Measurements from ENCODE around the gene ANAPC10.
A peak's percentile ranks its signal among the peaks of the same experiment; 100 is the strongest.
"Not testable (repeated sequence)": the region's sequence is repeated elsewhere in the genome, so short reads cannot be mapped to it uniquely, and the experiment has no call there.

ANAPC10 gene

GRCh38 chr4:145069361-145069760 is 28.6 kb downstream of the ANAPC10 start:
- DNase-seq, result no peak

DNA sequence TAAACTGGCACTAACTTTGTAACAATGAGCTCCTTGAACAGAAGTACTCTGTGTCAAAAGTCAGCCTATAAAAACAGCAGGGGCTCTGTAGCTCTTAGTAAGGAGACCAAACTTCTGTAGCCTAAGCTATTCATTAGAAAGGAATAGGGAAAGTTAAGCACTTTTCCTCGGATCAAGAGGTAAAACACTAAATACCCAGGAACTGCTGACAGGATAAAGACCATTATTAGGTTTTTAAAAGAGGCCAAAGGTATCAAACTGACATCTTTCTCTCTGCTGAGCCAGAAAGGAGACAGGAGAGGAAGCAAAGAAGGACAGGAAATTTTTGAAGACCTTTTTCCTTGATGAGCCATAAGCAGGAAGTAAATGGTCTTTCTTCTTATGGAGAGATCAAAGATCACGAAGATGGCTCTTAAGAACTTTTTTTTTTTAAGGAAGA is 31.9 kb downstream of the ANAPC10 start:
- DNase-seq, result no peak

DNA sequence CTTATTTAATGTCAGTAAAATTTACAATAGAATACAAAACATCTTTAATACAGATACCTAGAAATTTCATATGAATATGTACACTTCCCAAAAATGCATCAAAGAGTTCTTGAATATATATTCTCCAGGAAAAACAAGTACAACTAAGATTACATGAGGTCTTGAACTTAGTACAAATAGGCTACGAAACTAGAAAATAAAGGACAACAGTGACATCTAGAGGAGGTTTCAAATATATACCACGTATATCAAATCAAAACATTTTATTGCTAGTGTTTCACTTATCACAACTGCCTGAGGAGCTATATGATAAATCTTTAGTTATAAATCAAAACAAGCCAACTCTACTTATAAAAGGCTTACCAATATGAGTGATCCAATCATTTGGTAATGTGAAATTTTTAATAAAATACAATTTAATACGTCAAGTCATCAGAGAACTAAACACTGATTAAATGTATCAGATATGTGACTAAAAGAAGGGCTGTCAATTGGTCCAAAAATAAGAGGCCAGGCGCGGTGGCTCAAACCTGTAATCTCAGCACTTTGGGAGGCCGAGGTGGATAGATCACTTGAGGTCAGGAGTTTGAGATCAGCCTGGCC is 36.6 kb downstream of the ANAPC10 start:
- peak in 1 of 2 experiments; percentile 62 for DNase-seq

DNA sequence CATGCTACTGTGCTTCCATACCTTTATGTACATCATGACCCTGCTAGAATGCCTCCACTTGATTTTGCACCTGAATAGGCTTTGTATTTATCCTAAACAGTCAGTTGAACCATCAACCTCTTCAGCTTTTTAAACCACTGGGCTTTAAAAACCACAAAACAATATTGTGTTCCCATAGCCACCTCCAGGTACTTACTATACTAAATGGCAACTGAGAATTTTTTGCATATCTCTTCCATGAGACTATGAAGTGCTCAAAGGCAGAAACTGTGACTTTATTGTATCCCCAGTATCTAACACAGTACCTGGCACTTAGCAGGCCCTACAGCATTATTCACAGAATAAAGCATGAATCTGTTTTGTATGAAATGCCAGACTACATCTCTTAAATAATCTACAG is 39.7 kb downstream of the ANAPC10 start:
- no peak for DNase-seq

- no peak for DNase-seq
Observed at GRCh38 chr4:145056325-145057130, 41.5 kb downstream of the ANAPC10 start.

GRCh38 chr4:145055533-145056257 is 42.3 kb downstream of the ANAPC10 start:
- no peak for DNase-seq

DNA sequence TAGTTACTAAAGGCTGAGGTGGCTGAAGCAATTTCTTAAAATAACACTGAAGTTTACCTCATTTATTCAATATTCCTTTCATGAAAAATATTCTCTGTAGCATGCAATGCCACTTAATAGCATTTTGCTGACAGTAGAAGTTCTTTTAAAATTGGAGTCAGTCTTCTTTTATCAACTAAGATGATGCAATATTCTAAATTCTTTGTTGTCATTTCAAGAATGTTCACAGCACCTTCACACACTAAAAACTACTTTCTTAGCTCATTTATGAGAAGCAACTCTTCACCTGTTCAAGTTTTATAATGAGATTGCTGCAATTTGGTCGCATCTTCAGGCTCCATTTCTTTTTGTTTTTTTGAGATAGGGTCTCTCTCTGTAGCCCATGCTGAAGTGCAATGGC is 48.8 kb downstream of the ANAPC10 start:
- no peak for DNase-seq

- DNase-seq, result no peak
Observed at GRCh38 chr4:145048817-145049216, 49.2 kb downstream of the ANAPC10 start.

- DNase-seq, result no peak
Observed at GRCh38 chr4:145047151-145047550, 50.8 kb downstream of the ANAPC10 start.

GRCh38 chr4:145045180-145045579 is 52.8 kb downstream of the ANAPC10 start:
- DNase-seq, result no peak

DNA sequence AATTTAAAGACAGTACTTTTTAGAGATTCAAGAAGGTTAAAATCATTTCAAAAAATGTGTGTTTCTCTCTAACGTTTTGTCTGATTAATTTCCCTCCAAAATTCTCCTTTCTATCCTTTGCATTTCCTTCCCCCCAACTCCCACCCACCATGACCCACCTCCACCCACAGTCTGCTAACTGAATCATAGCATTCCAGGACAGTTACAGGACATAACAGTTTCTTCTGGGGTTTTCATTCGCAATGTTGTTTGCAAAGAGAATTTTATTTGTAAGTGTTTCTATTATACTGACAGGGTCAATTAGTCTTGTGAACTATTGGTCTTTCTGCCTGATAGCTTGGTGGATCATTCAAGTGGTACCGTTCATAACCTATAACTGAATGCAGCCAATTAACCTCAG is 53.7 kb downstream of the ANAPC10 start:
- DNase-seq, result no peak

DNA sequence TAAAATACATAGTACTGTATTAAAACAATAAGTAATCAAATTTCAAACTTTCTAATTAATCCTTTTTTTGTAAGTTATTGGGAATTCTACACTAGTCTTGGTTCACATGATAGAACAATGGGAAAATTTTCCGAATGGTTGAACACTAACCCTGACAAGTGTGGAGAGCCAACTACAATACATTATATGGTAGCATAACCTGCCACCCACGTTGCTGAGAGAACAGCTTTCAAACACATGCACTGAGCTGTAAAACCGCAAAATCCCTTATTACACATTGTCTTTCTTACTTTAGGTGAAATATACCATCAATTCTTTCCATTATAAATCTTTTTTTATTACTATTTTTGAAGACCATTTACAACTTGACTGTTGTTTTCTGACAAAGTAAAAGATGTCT is 54.7 kb downstream of the ANAPC10 start:
- no peak for DNase-seq

GRCh38 chr4:145042601-145043285 is 55.3 kb downstream of the ANAPC10 start:
- no peak for DNase-seq

GRCh38 chr4:145041378-145041777 is 56.6 kb downstream of the ANAPC10 start:
- no peak for DNase-seq

- no peak for DNase-seq
Observed at GRCh38 chr4:145035494-145036136, 62.4 kb downstream of the ANAPC10 start.

GRCh38 chr4:145034727-145035211 is 63.2 kb downstream of the ANAPC10 start:
- no peak for DNase-seq

DNA sequence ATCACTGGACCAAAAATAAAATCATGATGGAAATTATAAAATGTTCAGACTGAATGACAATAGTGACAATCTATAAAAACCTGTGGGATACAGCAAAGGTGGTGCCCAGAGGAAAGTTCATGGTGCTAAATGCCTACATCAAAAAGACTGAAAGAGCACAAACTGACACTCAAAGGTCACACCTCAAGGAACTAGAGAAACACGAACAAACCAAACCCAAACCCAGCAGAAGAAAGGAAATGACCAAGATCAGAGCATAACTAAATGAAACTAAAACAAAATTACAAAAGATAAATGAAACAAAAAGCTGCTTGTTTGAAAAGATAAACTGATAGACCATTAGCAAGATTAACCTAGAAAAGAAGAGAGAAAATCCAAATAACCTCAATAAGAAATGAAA is 78.7 kb downstream of the ANAPC10 start:
- DNase-seq, result no peak

DNA sequence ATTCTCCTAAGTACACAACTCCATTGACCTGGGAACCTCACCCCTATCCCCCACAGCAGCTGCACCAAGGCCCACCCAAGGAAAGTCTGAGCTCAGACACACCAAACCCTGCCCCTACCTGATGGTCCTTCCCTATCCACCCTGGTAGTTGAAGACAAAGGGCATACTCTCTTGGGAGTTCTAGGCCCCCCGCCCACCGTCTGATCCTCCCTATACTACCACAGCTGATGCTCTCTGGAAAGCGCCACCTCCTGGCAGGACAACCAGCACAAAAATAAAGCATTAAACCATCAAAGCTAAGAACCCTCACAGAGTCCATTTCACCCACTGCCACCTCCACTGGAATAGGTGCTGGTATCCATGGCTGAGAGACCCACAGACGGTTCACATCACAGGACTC is 83.6 kb downstream of the ANAPC10 start:
- DNase-seq, result no peak

DNA sequence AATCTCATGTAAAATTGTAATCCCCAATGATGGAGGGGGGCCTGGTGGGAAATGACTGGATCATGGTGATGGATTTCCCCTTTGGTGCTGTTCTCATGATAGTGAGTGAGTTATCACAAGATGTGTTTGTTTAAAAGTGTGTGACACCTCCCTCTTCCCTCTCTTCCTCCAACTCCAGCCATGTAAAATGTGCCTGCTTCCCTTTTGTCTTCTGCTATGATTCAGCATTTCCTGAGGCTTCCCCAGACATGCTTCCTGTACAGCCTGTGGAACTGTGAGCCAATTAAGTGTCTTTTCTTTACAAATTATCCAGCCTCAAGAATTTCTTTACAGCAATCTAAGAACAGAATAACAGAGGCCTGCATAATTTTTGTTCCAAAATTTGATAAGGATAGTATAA is 85.2 kb downstream of the ANAPC10 start:
- peak in 1 of 2 experiments; percentile 16 for DNase-seq

GRCh38 chr4:145011636-145012035 is 86.4 kb downstream of the ANAPC10 start:
- no peak for DNase-seq

DNA sequence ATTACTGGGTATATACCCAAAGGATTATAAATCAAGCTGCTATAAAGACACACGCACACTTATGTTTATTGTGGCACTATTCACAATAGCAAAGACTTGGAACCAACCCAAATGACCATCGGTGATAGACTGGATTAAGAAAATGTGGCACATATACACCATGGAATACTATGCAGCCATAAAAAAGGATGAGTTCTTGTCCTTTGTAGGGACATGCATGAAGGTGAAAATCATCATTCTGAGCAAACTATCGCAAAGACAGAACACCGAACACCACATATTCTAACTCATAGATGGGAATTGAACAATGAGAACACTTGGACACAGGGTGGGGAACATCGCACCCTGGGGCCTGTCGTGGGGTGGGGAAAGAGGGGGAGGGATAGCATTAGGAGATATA is 87.7 kb downstream of the ANAPC10 start:
- DNase-seq, result not testable (repeated sequence)

DNA sequence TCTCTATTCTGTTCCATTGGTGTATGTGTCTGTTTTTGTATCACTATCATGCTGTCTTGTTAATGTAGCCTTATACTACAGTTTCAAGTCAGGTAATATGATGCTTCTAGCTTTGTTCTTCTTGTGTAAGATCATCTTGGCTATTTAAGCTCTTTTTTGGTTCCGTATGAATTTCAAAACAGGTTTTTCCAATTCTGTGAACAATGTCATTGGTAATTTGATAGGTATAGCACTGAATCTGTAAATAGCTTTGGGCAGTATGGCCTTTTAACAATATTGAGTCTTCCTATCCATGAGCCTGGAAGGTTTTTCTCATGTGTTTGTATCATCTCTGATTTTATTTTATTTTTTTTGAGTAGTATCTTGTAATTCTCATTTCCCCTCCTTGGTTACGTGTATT is 94.3 kb downstream of the ANAPC10 start:
- DNase-seq, result no peak

DNA sequence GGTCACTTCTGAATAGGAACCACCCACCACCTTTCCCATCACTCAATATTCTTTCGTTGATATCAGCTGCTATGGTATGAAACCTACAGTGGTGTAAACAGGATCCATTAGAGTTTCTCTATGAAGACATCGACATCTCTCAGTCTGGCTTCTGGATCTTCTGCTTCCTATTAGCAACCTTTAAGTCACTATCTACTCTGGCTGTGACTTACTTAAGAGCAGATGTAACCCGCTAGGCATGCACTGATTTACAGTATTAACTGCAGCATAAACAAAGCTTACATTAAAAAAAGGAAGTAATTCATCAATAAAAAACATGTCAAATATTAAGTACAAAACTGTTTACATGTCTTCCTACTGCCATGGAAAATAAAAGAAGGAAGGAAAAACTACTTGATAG is 96.4 kb downstream of the ANAPC10 start:
- no peak for DNase-seq

Measured in SW 1271 (cell line).